MM.1S (cell line): ENCODE measurements around the gene VGF.
A peak's percentile ranks its signal among the peaks of the same experiment; 100 is the strongest.

Source experiments
- DNase-seq: peaks from one replicate; pipeline ENCODE4 v3.0.0-alpha.2; 2015
- H2AFZ ChIP-seq: fragments of 300-600 bp; sonication (generic); 2 replicates; pipeline ENCODE4 v1.6.0; 2016; ENCODE audit warnings: antibody characterized with exemption, low read length
- H3F3A ChIP-seq: fragments of 300-600 bp; sonication (generic); 2 replicates; pipeline ENCODE4 v1.6.1; 2016; ENCODE audit warnings: mild to moderate bottlenecking, antibody characterized with exemption, low read length, moderate library complexity, mixed read lengths; ENCODE audit not compliant: insufficient read depth
- H3K27ac ChIP-seq: fragments of 300-600 bp; sonication (generic); 2 replicates; pipeline ENCODE4 v1.5.1; 2016; ENCODE audit warnings: mild to moderate bottlenecking, low read length
- H3K27me3 ChIP-seq: fragments of 300-600 bp; sonication (generic); replicated peaks from 2 replicates; pipeline ENCODE4 v1.6.0; 2016; ENCODE audit warnings: low read length; ENCODE audit not compliant: insufficient read depth
- H3K36me3 ChIP-seq: fragments of 300-600 bp; sonication (generic); replicated peaks from 2 replicates; pipeline ENCODE4 v1.6.1; 2016; ENCODE audit warnings: mild to moderate bottlenecking, low read length, mixed read lengths; ENCODE audit not compliant: insufficient read depth
- H3K4me1 ChIP-seq: fragments of 300-600 bp; sonication (generic); 2 replicates; pipeline ENCODE4 v1.6.1; 2016; ENCODE audit warnings: low read length, mixed read lengths
- H3K4me2 ChIP-seq: fragments of 300-600 bp; sonication (generic); 2 replicates; pipeline ENCODE4 v1.6.0; 2016; ENCODE audit warnings: low read depth, low read length
- H3K4me3 ChIP-seq: fragments of 300-600 bp; sonication (generic); 2 replicates; pipeline ENCODE4 v1.5.1; 2016; ENCODE audit warnings: low read length, mixed read lengths
- H3K79me2 ChIP-seq: fragments of 300-600 bp; sonication (generic); 2 replicates; pipeline ENCODE4 v1.6.1; 2016; ENCODE audit warnings: mixed run types, low read length, mixed read lengths
- H3K9ac ChIP-seq: fragments of 300-600 bp; sonication (generic); 2 replicates; pipeline ENCODE4 v1.6.1; 2016; ENCODE audit warnings: low read length, mixed read lengths
- H3K9me2 ChIP-seq: fragments of 300-600 bp; sonication (generic); replicated peaks from 2 replicates; pipeline ENCODE4 v1.6.1; 2016; ENCODE audit warnings: mild to moderate bottlenecking, low read length, mixed read lengths; ENCODE audit not compliant: insufficient read depth
- H3K9me3 ChIP-seq: fragments of 300-600 bp; sonication (generic); replicated peaks from 2 replicates; pipeline ENCODE4 v1.6.1; 2016; ENCODE audit warnings: mild to moderate bottlenecking, low read length, mixed read lengths; ENCODE audit not compliant: insufficient read depth
- H4K20me1 ChIP-seq: fragments of 300-600 bp; sonication (generic); 2 replicates; pipeline ENCODE4 v1.6.1; 2016; ENCODE audit warnings: mild to moderate bottlenecking, low read length, moderate library complexity, mixed read lengths; ENCODE audit not compliant: insufficient read depth
- EZH2 ChIP-seq: fragments of 300-600 bp; sonication (generic); optimal IDR thresholded peaks from 2 replicates; pipeline ENCODE3; 2017; ENCODE audit warnings: low read depth, mild to moderate bottlenecking, antibody characterized with exemption, low read length, mixed read lengths
- EZH2phosphoT487 ChIP-seq: fragments of 300-600 bp; sonication (generic); IDR thresholded peaks from 2 replicates; pipeline ENCODE4 v1.6.1; 2018; ENCODE audit warnings: antibody characterized with exemption, low read length
- TF ChIP-seq, protein P1 (sequence below): fragments of 300-600 bp; sonication (generic); IDR thresholded peaks from 2 replicates; pipeline ENCODE4 v1.5.1; 2016; ENCODE audit warnings: antibody characterized with exemption, low read length, mixed read lengths

VGF gene

DNA sequence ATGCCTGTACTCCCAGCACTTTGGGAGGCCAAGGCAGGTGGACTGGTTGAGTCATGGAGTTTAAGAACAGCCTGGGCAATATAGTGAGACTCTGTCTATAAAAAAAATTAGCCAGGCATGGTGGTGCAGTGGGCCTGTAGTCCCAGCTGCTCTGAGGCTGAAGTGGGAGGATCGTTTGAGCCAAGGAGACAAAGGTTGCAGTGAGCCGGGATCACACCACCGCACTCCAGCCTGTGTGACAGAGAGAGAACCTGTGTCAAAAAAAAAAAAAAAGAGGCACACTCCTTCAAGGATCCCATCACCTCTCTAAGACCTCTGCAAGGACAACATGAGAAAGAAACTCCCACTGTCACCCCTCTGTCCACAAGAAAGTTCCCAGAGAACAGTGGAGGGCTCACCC is 10.3 kb upstream of the VGF start:
- H2AFZ ChIP-seq: no peak overlapping the region
- TF ChIP-seq EZH2 (no peak), EZH2phosphoT487 (no peak)
- TF ChIP-seq, protein P1, sequence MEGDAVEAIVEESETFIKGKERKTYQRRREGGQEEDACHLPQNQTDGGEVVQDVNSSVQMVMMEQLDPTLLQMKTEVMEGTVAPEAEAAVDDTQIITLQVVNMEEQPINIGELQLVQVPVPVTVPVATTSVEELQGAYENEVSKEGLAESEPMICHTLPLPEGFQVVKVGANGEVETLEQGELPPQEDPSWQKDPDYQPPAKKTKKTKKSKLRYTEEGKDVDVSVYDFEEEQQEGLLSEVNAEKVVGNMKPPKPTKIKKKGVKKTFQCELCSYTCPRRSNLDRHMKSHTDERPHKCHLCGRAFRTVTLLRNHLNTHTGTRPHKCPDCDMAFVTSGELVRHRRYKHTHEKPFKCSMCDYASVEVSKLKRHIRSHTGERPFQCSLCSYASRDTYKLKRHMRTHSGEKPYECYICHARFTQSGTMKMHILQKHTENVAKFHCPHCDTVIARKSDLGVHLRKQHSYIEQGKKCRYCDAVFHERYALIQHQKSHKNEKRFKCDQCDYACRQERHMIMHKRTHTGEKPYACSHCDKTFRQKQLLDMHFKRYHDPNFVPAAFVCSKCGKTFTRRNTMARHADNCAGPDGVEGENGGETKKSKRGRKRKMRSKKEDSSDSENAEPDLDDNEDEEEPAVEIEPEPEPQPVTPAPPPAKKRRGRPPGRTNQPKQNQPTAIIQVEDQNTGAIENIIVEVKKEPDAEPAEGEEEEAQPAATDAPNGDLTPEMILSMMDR: no peak
- H3K27ac ChIP-seq: no peak overlapping the region
- no peak for DNase-seq
- 0 out of 2 replicates have a peak, but pooled peaks cover 3% of the 10 kb centered on the region for H3K4me1 ChIP-seq
- no peak overlapping the region for H3K4me3 ChIP-seq
- no peak overlapping the region for H3K4me2 ChIP-seq
- no peaks in the 10 kb centered on the region for H3K79me2 ChIP-seq
- H3F3A ChIP-seq: no peaks in the 10 kb centered on the region
- no peaks in the 10 kb centered on the region for H4K20me1 ChIP-seq
- H3K9me3 ChIP-seq: no peaks in the 10 kb centered on the region
- H3K9me2 ChIP-seq: no peaks in the 10 kb centered on the region
- H3K36me3 ChIP-seq: no peaks in the 10 kb centered on the region
- peaks cover 96% of the 10 kb centered on the region for H3K27me3 ChIP-seq
- no peak overlapping the region for H3K9ac ChIP-seq

DNA sequence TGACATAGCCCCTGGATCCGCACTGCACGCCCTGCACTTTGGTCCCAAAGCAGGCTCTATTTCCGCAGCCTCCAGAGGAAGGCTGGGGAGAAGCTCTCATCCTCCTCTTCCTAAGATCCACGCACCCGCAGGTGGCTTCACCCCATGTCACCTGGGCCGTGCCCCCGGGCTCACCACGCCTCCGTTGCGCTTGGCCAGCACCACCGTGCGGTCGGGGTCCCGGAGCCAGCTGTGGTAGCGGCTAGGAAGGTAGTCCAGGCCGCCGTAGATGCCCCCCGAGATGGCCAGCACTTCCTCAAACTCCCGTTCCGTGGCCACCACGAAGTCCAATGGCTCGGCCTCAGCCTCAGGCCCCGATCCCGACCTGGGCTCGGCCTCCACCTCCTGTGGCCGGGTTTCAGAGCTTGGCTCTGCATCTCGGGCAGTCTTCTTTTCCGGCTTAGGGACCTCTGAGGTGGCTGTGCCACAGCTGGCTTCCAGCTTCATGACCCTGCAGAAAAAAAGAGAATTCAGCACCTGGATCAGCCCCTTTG is 9.0 kb upstream of the VGF start:
- no peaks in the 10 kb centered on the region for H3F3A ChIP-seq
- H4K20me1 ChIP-seq: no peaks in the 10 kb centered on the region
- H3K27ac ChIP-seq: no peak overlapping the region
- H3K9me2 ChIP-seq: no peaks in the 10 kb centered on the region
- no peaks in the 10 kb centered on the region for H3K9me3 ChIP-seq
- peaks cover 95% of the 10 kb centered on the region for H3K27me3 ChIP-seq
- no peak overlapping the region for H3K4me2 ChIP-seq
- H3K4me3 ChIP-seq: no peak overlapping the region
- H2AFZ ChIP-seq: no peak overlapping the region
- no peaks in the 10 kb centered on the region for H3K36me3 ChIP-seq
- no peak overlapping the region for H3K9ac ChIP-seq
- no peak for DNase-seq
- H3K4me1 ChIP-seq: 0 out of 2 replicates have a peak, but pooled peaks cover 3% of the 10 kb centered on the region
- TF ChIP-seq, protein P1: no peak
- TF ChIP-seq EZH2 (no peak), EZH2phosphoT487 (no peak)
- H3K79me2 ChIP-seq: no peaks in the 10 kb centered on the region

DNA sequence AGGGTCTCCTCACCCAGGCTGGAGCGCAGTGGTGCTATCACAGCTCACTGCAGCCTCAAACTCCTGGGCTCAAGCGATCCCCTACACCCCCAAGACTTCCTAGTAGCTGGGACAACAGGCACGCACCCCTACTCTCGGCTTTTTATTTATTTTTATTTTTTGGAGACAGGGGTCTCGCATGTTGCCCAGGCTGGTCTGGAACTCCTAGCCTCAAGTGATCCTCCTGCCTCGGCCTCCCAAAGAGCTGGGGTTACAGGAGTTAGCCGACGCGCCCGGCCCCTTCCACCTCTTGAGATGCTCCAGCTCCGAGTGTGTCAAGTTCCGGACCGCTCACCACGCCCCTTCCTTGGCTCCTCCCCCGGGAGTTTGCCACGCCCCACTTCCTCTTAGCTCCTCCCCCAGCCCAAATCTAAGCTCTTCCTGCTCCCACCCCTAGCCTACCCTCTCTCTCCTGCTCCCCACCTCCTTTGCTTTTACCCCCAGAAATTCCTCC is 8.4 kb upstream of the VGF start:
- H3K9ac ChIP-seq: no peak overlapping the region
- H3K9me3 ChIP-seq: no peaks in the 10 kb centered on the region
- H3K27me3 ChIP-seq: peaks cover 96% of the 10 kb centered on the region
- H3F3A ChIP-seq: no peaks in the 10 kb centered on the region
- H3K4me1 ChIP-seq: 0 out of 2 replicates have a peak, but pooled peaks cover 3% of the 10 kb centered on the region
- no peak overlapping the region for H3K27ac ChIP-seq
- peak; percentile 33 for DNase-seq
- no peak overlapping the region for H3K4me3 ChIP-seq
- H3K79me2 ChIP-seq: no peaks in the 10 kb centered on the region
- H3K4me2 ChIP-seq: no peak overlapping the region
- H3K9me2 ChIP-seq: no peaks in the 10 kb centered on the region
- H3K36me3 ChIP-seq: no peaks in the 10 kb centered on the region
- no peaks in the 10 kb centered on the region for H4K20me1 ChIP-seq
- no peak for TF ChIP-seq EZH2
- no peak overlapping the region for H2AFZ ChIP-seq
